Heart left ventricle (tissue), 13 donors: ENCODE results near the gene BRSK2.

Source experiments
- CTCF ChIP-seq, 12 donors: fragments of 200-600 bp; sonication (generic) in 4 of 12; IDR thresholded peaks; one replicate each; pipeline versions ENCODE4 v1.5.0 to v1.8.0; 2018 to 2022; ENCODE audit warnings: antibody characterized with exemption in 12 of 12, mild to moderate bottlenecking in 5 of 12
- POLR2A ChIP-seq, 2 donors: fragments of 450-650 bp; IDR thresholded peaks; one replicate each; pipeline ENCODE4 v1.6.1; 2017; ENCODE audit warnings: antibody characterized with exemption in 2 of 2, mild to moderate bottlenecking in 2 of 2, moderate library complexity in 2 of 2
- donor health status: ischemic (EF 13 %, LVEDD 7.1; RV severe dilation, severe dysfunction).
- donor health status: DM: no; HTN: yes; CAD: no.
- donor health status: DM: no; HTN: no; CAD: no.
- donor health status: ischemic (EF 25% LVEDD 6.9; RV normal size, moderate dysfunction).
- donor health status: ischemic (EF 25% LVEDD 5.7; RV mildly dilated, moderate dysfunction).
- donor health status: ischemic (EF 35%, LVEDD 5.7; RV mildly dilated, moderate dysfunction).
- donor health status: nonischemic (EF 11% LVEDD 7.7; RV severe dilation, severe dysfunction).
- donor health status: DM: yes; HTN: yes; CAD: no.
- donor health status: PGD.
- donor health status: ischemic (EF 29% LVEDD 5.4; RV normal size, mild dysfunction).
- donor health status: nonischemic (EF 23%, LVEDD 6.1; RV moderate dilation, normal function).

- TF ChIP-seq CTCF (IDR thresholded peaks at IDR 0.05) = no peak
- no peak for TF ChIP-seq POLR2A (IDR thresholded peaks at IDR 0.05)
Measured at GRCh38 chr11:1476940-1477736, 87.4 kb downstream of the BRSK2 start.
